MG63 (cell line): ENCODE data around the gene SMAD7. TPM values are rescaled to one million over a fixed set of nuclear protein-coding genes. Genes with fewer than 3 reads are reported as not detected.

Experiments
- DNase-seq: peaks from one replicate; pipeline ENCODE4 v3.0.0-alpha.2; 2020
- H3K27me3 ChIP-seq: fragments of 250-450 bp; sonication (Bioruptor Pico); 2 replicates; pipeline ENCODE4 v1.5.1; 2020; ENCODE audit warnings: mild to moderate bottlenecking, moderate library complexity
- H3K36me3 ChIP-seq: fragments of 250-450 bp; sonication (Bioruptor Pico); 2 replicates; pipeline ENCODE4 v1.5.1; 2020; ENCODE audit warnings: mild to moderate bottlenecking, moderate library complexity
- H3K4me3 ChIP-seq: fragments of 250-450 bp; sonication (Bioruptor Pico); 2 replicates; pipeline ENCODE4 v1.5.1; 2020; ENCODE audit warnings: mild to moderate bottlenecking, moderate library complexity
- H3K9me3 ChIP-seq: fragments of 250-450 bp; sonication (Bioruptor Pico); 2 replicates; pipeline ENCODE4 v1.5.1; 2020; ENCODE audit warnings: mild to moderate bottlenecking, moderate library complexity
- total RNA-seq: library from RNA; depleted of rRNA; stranded (reverse); fragments of >200 nt; shearing (Covaris generic); gene quantifications from 2 replicates; pipeline ENCODE4 v1.2.3, GENCODE V29; 2014; ENCODE audit warnings: low replicate concordance

SMAD7 gene
- total RNA-seq, 1 experiment from 2014 or later, result 29.3 TPM

DNA sequence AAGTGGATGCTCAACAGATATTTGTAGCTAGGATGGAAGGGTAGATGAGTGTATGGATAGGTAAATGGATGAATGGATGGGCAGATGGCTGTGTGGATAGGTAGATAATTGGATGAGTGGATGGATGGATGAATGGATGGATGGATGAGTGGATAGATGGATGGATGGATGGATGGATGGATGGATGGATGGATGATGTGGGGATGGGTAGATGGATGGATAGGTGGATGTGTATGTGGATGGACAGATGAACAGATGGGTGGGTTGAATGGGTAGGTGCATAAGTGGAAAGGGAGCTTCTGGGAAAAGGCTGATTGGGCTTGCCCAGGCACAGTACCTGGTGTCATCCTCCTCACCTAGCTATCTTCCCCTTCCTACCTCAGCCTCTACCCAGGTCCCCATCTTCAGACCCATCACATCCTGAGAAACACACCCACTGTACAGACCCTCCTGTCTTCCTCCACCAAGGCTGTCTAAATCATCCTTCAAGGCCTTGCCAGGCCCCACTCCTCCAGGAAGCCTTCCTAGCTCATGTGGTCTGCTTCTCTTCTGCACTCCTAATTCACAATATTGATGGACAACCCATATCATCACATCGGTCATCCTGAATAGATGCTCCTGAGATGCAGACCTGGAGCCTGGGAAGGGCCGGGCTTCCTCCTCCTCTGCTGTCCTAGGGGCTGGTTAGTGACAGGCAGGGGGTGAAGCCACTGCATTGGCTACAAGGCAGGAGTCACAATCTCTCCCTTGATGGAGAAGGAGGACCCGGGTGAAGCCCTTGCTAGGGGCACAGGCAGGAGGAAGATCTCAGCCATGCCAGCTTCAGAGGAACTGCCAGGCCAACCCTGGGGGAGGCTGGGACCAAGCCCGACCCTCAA, 49.4 kb downstream of the SMAD7 start:
- Histone ChIP-seq H3K36me3 (no peaks in the 10 kb centered on the region; the same call in 1 of the 2 replicates), H3K9me3 (no peaks in the 10 kb centered on the region), H3K4me3 (no peak overlapping the region), H3K27me3 (no peaks in the 10 kb centered on the region)
- no peak for DNase-seq

DNA sequence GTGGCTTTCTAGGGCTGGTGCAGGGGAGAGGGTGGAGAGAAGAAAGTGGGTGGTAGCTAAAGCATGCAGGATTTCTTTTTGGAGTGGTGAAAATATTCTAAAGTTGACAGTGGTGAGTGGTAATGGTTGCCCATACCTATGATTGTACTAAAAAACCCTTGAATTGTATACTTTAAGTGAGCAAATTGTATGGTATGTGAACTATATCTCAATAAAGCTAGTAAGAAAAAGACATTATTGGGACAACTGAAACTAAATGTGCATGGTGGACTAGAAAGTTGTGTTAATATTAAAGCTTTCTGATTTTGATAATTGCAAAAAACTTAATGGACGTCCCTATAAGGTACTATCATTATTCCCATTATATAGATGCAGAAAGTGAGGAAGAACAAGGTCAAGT, 50.3 kb downstream of the SMAD7 start:
- Histone ChIP-seq H3K9me3 (no peaks in the 10 kb centered on the region), H3K36me3 (no peaks in the 10 kb centered on the region; the same call in 1 of the 2 replicates), H3K27me3 (no peaks in the 10 kb centered on the region), H3K4me3 (no peak overlapping the region)
- no peak for DNase-seq

DNA sequence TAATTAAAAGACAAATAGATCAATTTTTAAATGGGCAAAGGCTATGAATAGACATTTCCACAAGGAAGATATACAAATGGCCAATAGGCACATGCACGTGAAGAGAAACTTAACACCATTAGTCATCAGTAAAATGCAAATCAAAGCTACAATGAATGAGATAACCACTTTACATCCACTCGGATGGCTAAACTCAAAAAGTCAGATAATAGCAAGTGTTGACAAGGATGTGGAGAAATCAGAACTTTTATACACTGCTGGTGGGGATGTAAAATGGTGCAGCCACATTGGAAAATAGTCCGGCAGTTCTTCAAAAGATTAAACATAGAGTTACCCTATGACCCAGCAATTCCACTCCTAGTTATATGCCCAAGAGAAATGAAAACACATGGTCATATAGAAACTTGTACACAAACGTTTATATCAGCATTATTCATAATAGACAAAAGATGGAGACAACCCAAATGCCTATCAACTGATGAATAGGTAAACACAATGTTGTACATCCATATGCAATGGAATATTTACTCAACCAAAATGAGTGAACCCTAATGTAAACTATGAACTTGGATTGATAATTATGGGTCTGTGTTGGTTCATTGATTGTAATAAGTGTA, 51.1 kb downstream of the SMAD7 start:
- Histone ChIP-seq H3K27me3 (no peaks in the 10 kb centered on the region), H3K9me3 (no peaks in the 10 kb centered on the region), H3K4me3 (no peak overlapping the region), H3K36me3 (no peaks in the 10 kb centered on the region)
- no peak for DNase-seq

DNA sequence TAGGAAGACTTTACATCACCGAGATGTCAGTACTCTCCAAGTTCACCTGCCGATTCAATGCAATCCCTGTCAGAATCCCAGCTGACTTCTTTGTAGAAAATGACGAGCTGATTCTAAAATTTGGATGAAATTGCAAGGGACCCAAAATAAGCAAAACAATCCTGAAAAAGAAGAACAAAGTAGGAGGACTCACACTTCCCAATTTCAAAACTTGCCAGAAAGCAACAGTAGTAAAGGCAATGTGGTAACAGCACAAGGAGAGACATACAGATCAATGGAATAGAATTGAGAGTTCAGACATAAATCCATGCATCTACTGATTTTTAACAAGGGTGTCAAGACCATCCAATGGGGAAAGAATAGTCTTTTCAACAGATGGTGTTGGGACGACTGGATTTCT, 52.2 kb downstream of the SMAD7 start:
- no peaks in the 10 kb centered on the region for H3K27me3 ChIP-seq
- DNase-seq, result no peak
- H3K9me3 ChIP-seq, result no peaks in the 10 kb centered on the region
- no peak overlapping the region for H3K4me3 ChIP-seq
- H3K36me3 ChIP-seq, result no peaks in the 10 kb centered on the region

DNA sequence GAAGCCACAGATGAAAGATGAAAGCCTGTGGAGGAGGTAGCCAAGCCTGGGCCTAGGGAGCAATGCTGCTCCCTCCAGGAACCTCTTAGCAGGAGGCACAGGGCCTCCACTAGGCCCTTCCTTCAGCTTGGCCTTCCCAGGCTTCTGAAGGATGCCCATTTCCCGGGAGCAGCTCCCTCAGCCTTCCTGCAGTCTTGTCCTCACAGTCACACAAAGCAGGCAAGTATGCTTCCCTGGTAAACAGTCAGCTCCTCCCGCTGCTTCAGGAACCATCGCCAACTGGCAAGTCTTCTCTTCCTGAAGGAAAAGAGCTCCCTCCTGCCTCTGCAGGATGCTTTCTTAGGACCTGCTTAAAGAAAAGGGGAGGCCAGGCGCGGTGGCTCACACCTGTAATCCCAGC, 53.2 kb downstream of the SMAD7 start:
- H3K36me3 ChIP-seq, result no peaks in the 10 kb centered on the region
- H3K4me3 ChIP-seq, result no peak overlapping the region
- H3K27me3 ChIP-seq, result no peaks in the 10 kb centered on the region
- H3K9me3 ChIP-seq, result no peaks in the 10 kb centered on the region
- DNase-seq, result peak; percentile 74

- peak; percentile 39 for DNase-seq
- H3K9me3 ChIP-seq, result no peaks in the 10 kb centered on the region
- H3K4me3 ChIP-seq, result no peak overlapping the region
- H3K36me3 ChIP-seq, result no peaks in the 10 kb centered on the region
- H3K27me3 ChIP-seq, result no peaks in the 10 kb centered on the region
Observed at GRCh38 chr18:48896875-48897511, 53.8 kb downstream of the SMAD7 start.

- H3K27me3 ChIP-seq, result no peaks in the 10 kb centered on the region
- no peak for DNase-seq
Observed at GRCh38 chr18:48896326-48896874, 54.4 kb downstream of the SMAD7 start.

DNA sequence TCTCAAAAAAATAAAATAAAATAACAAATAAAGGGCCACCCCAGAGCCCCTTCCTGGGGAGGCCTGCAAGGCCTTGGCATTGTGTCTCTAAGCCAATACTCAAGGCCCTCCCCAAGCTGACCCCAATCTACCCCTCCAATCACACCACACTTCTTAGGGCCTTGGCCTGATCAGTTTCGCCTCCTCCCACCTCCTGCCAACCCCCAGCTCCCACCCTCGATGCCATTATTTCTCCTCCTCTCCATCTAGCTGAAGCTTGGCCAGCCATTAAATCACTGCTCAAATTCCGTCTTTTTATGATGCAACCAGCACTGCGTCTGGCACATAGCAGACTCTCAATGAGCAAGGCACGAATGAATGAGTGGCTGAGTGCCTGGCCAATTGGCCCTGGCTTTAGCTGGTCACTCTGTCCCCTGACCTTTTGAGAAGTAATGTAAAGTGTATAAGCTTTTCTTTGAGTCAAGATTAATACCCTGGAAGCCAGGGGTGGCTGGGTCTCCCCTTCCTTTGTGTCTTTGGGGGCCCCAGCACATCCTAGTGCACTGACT, 55.9 kb downstream of the SMAD7 start:
- DNase-seq, result peak; percentile 57
- H3K27me3 ChIP-seq, result no peaks in the 10 kb centered on the region

More at GRCh38 chr18:48896326-48896874, 54.4 kb downstream of the SMAD7 start:
- no peak overlapping the region for H3K4me3 ChIP-seq
- no peaks in the 10 kb centered on the region for H3K36me3 ChIP-seq
- H3K9me3 ChIP-seq, result no peaks in the 10 kb centered on the region

DNA sequence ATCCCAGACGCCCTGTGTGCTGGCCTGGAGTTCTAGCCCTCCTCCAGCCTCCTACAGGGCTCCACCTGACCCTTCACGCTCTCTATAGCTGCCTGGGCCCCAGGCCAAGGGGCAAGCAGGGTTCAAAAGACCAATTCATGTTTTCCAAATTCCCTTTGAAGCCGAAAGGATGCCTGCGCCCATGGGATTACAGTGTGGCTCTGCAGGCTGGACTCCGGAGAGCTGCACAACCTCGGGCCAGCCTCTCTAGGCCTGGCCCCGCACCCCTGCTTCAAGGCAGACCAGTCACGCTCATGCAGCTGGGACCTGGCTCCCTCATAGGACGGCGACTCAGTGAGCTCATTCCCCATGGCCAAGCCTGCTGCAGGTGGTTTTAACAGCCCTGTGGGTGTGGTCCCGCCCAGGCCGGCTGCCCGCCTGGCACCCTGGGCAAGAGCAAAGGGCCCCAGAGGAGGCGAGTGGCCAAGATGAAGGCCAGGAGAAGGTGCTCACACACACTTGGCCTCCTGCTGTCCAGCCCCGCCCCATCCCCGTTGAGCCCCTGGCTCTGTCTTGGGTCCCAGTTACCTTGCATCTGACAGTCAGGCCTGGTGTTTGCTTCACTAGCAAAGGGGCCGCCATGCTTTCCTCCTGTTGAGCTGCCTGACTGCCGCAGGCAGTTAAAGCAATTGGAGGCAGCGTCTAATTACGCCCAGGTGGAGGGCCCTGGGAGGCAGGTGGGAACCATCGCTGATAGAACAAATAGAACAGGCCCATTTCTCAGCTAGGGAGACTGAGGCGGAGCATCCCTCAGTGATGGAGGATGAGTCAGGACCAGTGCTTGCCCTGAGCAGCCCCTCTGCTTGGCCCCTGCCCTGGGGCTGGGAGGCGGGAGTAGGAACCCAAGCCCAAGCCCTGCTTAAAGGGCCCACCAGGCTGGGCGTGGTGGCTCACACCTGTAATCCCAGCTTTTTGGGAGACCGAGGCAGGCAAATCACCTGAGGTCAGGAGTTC, 56.9 kb downstream of the SMAD7 start:
- DNase-seq, result no peak
- Histone ChIP-seq H3K4me3 (no peak overlapping the region), H3K9me3 (no peaks in the 10 kb centered on the region), H3K27me3 (no peaks in the 10 kb centered on the region), H3K36me3 (no peaks in the 10 kb centered on the region)

More for the DNA sequence above, 55.9 kb downstream of the SMAD7 start:
- Histone ChIP-seq H3K36me3 (no peaks in the 10 kb centered on the region), H3K4me3 (no peak overlapping the region), H3K9me3 (no peaks in the 10 kb centered on the region)

DNA sequence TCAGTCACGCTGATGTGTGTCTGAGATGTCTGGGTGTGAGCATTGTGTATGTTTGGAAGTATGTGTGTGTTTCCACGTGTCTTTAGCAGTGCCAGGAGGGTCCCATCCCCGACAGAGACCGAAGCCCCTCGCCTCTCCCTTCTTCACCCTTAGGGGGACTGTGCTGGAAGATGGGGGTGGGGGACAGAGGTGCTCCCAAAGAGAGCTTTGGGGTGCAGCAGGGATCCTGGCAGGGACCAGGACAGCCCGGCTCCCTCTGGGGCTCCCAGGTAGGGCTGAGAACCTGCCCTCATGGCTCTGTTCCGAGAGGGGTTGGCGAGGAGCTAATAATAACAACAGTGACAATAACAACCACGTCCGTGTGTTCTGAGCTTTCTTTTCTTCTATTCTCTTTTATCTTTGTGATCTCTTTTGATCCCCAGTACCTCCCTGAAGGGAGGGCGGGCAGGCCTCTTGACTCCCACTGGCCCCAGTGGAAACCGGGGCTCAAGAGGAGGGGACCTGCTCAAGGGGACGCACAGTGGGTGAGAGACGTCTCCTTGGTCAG, 57.6 kb downstream of the SMAD7 start:
- no peak overlapping the region for H3K4me3 ChIP-seq
- H3K27me3 ChIP-seq, result no peaks in the 10 kb centered on the region
- no peaks in the 10 kb centered on the region for H3K36me3 ChIP-seq
- DNase-seq, result no peak
- H3K9me3 ChIP-seq, result no peaks in the 10 kb centered on the region

- DNase-seq, result no peak
- Histone ChIP-seq H3K27me3 (no peaks in the 10 kb centered on the region), H3K4me3 (no peak overlapping the region), H3K36me3 (no peaks in the 10 kb centered on the region), H3K9me3 (no peaks in the 10 kb centered on the region)
Observed at GRCh38 chr18:48892146-48892855, 58.5 kb downstream of the SMAD7 start.

GRCh38 chr18:48891721-48892120, 59.0 kb downstream of the SMAD7 start:
- Histone ChIP-seq H3K4me3 (no peak overlapping the region), H3K27me3 (no peaks in the 10 kb centered on the region), H3K9me3 (no peaks in the 10 kb centered on the region), H3K36me3 (no peaks in the 10 kb centered on the region)
- no peak for DNase-seq

DNA sequence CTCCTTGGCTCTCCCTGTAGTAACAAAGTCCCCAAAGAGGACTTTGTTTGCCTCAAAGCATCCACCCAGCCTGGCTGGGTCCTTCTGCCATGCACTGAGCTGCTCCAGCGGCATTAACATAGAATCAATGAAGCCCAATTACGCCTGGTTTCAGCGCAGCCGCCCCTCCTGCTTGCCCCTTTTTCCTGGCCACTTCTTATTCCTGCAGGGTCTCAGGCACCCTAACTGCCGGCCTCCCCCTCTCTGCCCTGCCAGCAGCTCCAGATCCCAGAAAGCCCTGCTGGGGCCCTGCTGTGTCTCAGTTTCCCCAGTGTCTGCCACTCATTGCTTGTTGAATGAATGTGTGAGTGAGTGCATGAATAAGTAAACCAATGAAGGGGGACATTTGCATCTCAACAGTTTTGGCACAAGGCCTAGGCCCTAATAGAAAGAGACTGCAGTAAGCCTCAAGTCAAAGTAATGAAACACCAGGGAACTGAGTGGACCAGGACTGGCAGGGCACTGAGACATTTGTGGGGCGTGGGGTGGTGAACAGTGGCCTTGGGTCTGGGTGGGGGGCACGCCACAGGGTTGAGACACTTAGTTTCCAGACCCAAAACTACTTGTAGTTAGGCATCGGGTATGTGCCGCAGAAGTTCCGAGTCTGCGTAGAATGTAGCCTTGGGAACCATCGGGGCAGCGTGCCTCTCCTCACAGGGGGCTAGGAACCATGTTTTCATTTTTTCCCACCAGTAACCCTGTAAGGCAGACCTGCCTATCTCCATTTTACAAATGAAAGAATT, 60.6 kb downstream of the SMAD7 start:
- no peaks in the 10 kb centered on the region for H3K27me3 ChIP-seq
- H3K4me3 ChIP-seq, result no peak overlapping the region
- DNase-seq, result no peak
- H3K36me3 ChIP-seq, result no peaks in the 10 kb centered on the region
- H3K9me3 ChIP-seq, result no peaks in the 10 kb centered on the region

- Histone ChIP-seq H3K36me3 (no peaks in the 10 kb centered on the region), H3K4me3 (no peak overlapping the region), H3K27me3 (no peaks in the 10 kb centered on the region), H3K9me3 (no peaks in the 10 kb centered on the region)
- no peak for DNase-seq
Observed at GRCh38 chr18:48889115-48889941, 61.4 kb downstream of the SMAD7 start.
